SK-N-SH (cell line): ENCODE measurements around the gene EHBP1L1.

Source experiments
- CTCF ChIP-seq: fragments of 200-600 bp; sonication (generic); IDR thresholded peaks from 2 replicates; pipeline ENCODE4 v1.6.1; 2017; ENCODE audit warnings: antibody characterized with exemption, mild to moderate bottlenecking, moderate library complexity
- EZH2phosphoT487 ChIP-seq: fragments of 200-600 bp; sonication (generic); IDR thresholded peaks from 2 replicates; pipeline ENCODE4 v1.6.1; 2017; ENCODE audit warnings: low read depth, mixed run types, mild to moderate bottlenecking, antibody characterized with exemption, moderate library complexity, borderline replicate concordance
- MAX ChIP-seq: IDR thresholded peaks from 2 replicates; pipeline ENCODE4 v1.4.0; 2012; ENCODE audit warnings: low read depth
- MXI1 ChIP-seq: IDR thresholded peaks from 2 replicates; pipeline ENCODE4 v1.6.1; 2012; ENCODE audit warnings: mild to moderate bottlenecking, low read depth, low read length, improper control_type of control experiment
- NFIC ChIP-seq: IDR thresholded peaks from 2 replicates; pipeline ENCODE4 v1.4.0; 2012; ENCODE audit warnings: borderline replicate concordance
- POLR2AphosphoS5 ChIP-seq: IDR thresholded peaks from 2 replicates; pipeline ENCODE4 v1.6.1; 2012; ENCODE audit warnings: low read depth, low read length
- RAD21 ChIP-seq: IDR thresholded peaks from 2 replicates; pipeline ENCODE4 v1.6.1; 2012; ENCODE audit warnings: mild to moderate bottlenecking, low read length
- RCOR1 ChIP-seq: fragments of 150-350 bp; IDR thresholded peaks from 2 replicates; pipeline ENCODE4 v1.6.1; 2017; ENCODE audit warnings: antibody characterized with exemption, low read length
- REST ChIP-seq: IDR thresholded peaks from 2 replicates; pipeline ENCODE4 v1.6.1; 2012; ENCODE audit warnings: mild to moderate bottlenecking, low read depth, low read length, moderate library complexity
- RFX5 ChIP-seq: IDR thresholded peaks from 2 replicates; pipeline ENCODE4 v1.6.1; 2012; ENCODE audit warnings: mild to moderate bottlenecking, improper control_type of control experiment, low read length
- SIN3A ChIP-seq: IDR thresholded peaks from 2 replicates; pipeline ENCODE4 v1.6.1; 2012; ENCODE audit warnings: low read depth, mild to moderate bottlenecking, low read length, moderate library complexity, borderline replicate concordance
- TAF1 ChIP-seq: IDR thresholded peaks from 2 replicates; pipeline ENCODE4 v1.6.1; 2012; ENCODE audit warnings: low read depth, mild to moderate bottlenecking, low read length, moderate library complexity, borderline replicate concordance
- TEAD4 ChIP-seq: IDR thresholded peaks from 2 replicates; pipeline ENCODE4 v1.4.0; 2012; ENCODE audit warnings: mild to moderate bottlenecking, borderline replicate concordance; ENCODE audit not compliant: insufficient read depth
- YY1 ChIP-seq: IDR thresholded peaks from 2 replicates; pipeline ENCODE4 v1.4.0; 2012; ENCODE audit warnings: low read depth, mild to moderate bottlenecking

GRCh38 chr11:65530157-65530496 lies 45.7 kb upstream of the EHBP1L1 start:
- no peak for TF ChIP-seq EZH2phosphoT487
- TF ChIP-seq SIN3A = no peak
- TF ChIP-seq CTCF = peak; percentile 43
- no peak for TF ChIP-seq YY1
- TF ChIP-seq TAF1 = no peak
- TF ChIP-seq RAD21 = no peak
- no peak for TF ChIP-seq NFIC
- no peak for TF ChIP-seq MXI1
- TF ChIP-seq POLR2AphosphoS5 = no peak
- TF ChIP-seq TEAD4 = no peak
- TF ChIP-seq REST = no peak
- no peak for TF ChIP-seq MAX
- no peak for TF ChIP-seq RFX5
- TF ChIP-seq RCOR1 = no peak
